ENCODE results near the gene ZNF655.
A peak's percentile ranks its signal among the peaks of the same experiment; 100 is the strongest.

Gene ZNF655

DNA sequence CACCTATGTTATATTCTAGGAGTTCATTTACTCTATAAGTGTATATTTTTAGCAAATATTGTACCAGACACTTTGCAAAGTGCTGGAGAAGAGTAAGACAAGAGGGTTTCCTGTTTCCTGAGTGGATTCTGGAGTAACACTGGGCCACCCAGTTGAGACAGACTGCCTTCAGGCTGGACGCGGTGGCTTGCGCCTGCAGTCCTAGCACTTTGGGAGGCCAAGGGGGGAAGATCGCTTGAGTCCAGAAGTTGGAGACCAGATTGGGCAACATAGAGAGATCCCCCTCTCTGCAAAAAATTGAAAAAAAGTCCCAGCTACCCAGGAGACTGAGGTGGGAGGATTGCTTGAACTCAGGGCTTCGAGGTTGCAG is 57.5 kb downstream of the ZNF655 start:
- DNase-seq = no peak

DNA sequence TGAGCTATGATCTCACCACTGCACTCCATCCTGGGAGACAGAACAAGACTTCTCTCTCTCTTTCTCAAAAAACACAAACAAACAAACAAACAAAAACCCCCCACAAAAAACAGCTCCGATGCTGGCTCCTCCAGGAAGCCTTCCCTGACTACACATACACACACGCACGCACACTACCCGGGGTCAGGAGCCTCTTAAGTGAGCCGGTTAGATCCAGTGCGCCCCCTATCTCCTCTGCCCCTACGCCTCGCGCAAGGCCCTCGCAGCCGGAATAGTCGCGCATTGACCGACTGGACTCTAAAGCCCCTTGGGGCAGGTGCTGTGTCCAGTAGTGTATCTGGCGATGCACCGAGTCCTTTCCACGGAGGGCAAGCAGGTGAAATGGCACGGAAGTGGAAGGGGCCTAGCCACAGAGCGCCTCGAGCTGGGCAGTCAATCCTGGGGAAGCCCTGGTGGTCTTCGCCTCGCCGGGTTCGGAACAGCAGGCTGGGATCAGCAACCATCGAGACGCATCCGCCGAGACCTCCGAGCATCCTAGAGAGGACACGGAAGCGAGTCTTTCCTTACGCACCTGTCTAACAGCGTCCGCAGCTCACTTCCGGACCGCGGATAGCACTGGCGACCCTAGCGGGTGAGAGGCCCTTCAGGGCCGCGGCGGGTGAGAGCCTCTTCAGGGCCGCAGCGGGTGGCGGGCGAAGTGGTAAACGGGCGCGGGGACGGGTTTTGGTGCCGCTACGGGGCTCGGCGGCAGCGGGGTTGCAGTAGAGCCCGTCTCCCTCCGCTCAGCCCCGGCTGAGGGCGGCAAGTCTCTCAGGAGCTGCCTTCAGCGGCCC is 58.1 kb downstream of the ZNF655 start, which contains the start of gene ZSCAN25:
TSS of gene ZSCAN25 (plus strand) at position 588 of the 833 bp plus-strand sequence. CDS start 2,661 bp downstream, outside the sequence.
- DNase-seq = peak; percentile 88 to 91

DNA sequence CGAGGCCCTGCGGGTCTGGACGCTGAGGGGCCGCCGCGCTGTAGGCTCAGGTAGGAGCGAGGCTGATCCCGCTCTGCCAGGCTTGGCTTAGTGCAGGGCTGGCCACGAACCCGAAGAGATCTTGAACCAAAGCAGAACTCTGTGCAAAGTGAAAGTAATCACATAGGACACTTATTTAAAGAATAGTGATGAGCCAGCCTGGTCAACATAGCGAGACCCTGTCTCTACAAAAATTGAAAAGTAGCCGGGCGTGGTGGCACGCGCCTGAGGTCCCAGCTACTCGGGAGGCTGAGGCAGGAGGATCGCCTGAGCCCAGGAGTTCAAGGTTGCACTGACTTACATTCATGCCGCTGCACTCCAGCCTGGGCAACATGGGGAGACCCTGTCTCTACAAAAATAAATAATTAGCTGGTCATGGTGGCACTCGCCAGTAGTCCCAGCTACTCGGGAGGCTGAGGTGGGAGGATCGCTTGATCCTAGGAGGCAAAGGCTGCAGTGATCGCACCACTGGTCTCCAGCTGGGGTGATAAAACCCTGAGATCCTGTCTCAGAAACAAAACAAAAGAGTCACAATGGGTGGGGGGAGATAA is 58.8 kb downstream of the ZNF655 start:
- no peak for DNase-seq

DNA sequence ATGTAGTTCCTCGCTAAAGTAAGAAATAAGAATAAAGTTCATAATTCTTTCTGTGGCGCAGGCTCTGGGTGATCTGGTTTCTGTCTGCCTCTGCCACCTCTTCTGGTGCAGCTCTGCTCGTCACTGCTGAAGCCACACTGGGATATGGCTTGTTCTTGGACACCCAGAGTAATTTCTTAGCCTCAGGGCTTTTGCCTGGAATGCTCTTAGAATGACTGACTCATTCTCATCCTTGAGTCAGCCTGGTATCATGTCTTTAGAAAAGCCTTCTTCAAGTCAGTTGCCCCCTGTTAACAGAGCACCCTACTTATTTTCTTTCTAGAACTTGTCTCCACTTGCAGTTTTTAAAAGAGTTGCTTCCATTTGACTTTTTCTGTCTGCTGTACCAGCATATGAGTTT is 60.3 kb downstream of the ZNF655 start:
- DNase-seq = no peak

DNA sequence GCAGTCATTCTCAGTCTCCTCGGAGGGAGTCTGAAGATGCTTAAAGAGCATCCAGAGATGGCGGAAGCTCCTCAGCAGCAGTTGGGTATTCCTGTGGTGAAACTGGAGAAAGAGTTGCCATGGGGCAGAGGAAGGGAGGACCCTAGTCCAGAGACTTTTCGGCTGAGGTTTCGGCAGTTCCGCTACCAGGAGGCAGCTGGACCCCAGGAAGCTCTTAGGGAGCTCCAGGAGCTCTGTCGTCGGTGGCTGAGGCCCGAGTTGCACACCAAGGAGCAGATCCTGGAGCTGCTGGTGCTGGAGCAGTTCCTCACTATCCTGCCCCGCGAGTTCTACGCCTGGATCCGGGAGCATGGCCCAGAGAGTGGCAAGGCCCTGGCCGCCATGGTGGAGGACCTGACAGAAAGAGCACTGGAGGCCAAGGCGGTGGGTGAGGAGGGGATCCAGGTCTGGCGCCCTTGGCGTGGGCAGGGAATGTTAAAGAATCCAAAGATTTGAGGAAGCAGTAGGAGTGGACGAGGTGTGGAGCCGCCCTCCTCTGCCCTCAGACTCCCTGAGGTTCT is 61.2 kb downstream of the ZNF655 start:
- no peak for DNase-seq

DNA sequence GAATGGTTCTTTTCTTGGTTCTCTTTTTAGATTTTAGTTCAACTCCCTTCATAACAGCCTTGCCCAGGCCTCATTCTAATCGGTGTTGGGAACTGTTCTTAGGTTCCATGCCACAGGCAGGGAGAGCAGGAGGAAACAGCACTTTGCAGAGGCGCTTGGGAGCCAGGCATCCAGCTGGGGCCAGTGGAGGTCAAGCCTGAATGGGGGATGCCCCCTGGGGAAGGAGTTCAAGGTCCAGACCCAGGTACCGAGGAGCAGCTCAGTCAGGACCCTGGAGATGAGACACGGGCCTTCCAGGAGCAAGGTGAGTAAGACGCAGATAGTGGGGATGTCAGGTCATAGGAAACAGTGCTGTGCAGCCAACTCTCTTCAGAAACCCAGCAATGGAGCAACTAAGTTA is 62.8 kb downstream of the ZNF655 start:
- no peak for DNase-seq

DNA sequence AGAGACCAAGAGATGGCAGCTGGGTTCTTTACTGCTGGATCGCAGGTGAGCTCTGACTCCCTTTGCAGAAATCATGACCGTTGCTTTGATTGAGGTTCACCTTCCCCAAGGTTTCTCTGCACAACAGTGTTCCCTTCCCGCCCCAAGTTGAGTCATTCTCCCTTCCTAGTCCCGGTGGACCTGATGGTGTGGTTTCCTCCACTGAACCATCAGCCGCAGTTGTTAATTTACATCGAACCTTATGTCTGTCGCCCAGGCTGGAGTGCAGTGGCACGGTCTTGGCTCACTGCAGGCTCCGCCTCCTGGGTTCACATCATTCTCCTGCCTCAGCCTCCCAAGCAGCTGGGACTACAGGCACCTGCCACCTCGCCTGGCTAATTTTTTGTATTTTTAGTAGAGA is 64.2 kb downstream of the ZNF655 start:
- DNase-seq = peak in 1 of 2 experiments; percentile 41

DNA sequence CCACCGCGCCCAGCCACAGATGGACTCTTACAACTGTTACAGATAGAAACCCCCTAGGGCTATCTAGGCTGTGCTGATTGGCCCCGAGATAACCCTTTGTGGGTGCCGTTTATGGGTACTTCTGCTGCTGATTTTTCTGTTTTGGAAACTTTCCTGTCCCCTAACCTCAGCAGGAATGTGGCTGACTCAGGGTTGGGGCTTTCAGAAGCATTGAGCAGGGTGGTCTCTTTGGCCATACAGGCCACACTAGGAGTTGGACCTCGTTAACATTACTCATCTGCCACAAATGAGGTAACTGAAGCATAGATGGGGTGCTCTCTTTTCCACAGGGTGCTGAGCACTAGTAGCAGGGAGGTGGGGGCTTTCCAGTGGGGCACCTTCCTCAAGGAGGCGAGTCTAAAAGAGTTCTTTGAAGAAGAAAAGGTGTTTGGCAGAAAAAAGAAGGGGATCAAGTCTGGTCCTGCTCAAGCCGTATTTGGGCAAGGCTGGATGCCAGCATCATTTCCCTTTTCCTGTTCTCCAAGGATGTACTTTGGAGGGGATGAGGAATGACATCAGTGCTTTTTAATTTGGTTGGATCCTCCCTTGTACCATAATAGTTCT is 64.8 kb downstream of the ZNF655 start:
- DNase-seq = peak; percentile 43 to 51

DNA sequence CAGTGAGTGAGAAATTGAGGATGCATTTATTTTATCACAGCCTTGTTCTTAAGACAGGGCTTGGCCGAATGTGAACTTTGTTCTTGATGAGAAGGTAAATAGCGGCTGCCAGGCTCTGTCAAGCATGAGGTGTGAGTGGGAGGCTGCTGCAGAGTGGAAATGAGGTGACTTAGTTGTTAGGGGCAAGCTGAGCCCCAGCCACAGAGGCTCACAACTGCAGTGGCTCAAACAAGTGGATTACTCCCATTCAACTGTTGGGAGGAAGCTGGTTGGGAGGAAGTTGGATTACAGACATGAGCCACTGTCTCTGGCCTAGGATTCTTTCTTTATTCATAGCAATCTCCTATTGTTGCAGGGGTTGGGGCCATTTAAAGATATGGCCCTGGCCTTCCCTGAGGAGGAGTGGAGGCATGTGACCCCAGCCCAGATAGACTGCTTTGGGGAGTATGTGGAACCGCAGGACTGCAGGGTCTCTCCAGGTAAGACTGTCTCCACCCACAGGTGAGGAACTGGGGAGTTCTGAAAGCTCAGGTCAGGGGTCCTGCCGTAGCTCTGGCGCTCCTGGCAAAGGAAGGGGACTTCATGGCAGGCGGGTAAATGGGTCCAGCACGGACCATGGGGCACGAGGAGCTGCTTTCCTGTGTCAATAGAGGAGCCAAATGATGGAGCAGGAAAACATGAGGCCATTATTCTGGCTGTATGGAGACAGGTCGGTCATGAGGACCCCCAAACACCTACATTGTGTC is 65.4 kb downstream of the ZNF655 start:
- DNase-seq = peak; percentile 41 to 60

DNA sequence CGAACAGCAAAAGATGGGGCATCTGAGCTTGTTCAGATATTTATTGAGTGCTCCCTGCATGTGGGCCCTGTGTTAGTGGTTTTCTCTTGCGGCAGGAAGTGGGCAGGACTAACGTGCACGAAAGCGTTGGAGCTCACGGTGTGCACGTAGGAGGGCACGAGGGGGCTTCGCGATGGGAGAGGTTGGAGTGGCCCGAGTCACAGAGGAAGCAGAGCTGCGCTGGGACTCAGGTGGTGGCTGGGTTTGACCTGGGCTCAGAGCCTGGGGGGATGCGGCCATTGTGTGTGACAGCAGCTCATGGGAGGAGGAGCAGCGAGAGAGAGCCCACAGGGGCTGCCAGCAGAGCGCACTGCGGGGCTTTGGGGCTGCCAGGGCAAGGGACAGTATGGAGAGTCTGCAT is 66.0 kb downstream of the ZNF655 start:
- DNase-seq = peak; percentile 75 to 77

DNA sequence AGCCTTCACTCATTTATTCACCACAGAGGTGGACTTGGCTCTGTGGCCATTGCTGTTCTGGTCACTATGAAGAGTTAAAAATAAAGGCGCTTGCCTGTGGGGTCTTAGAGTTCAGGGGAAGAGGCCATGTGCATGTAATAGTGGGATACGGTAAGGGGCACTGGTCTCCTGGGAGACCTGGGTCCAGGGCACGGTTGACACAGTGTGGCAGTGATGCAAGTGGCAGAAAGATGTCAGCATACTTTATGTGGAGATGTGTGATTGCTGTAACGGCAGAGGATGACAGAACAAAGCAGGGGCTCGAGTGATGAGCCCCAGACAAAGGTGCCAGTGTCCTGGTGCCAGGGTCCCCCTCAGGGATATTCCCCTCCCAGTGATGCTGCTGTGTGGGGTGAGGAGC is 66.9 kb downstream of the ZNF655 start:
- no peak for DNase-seq

DNA sequence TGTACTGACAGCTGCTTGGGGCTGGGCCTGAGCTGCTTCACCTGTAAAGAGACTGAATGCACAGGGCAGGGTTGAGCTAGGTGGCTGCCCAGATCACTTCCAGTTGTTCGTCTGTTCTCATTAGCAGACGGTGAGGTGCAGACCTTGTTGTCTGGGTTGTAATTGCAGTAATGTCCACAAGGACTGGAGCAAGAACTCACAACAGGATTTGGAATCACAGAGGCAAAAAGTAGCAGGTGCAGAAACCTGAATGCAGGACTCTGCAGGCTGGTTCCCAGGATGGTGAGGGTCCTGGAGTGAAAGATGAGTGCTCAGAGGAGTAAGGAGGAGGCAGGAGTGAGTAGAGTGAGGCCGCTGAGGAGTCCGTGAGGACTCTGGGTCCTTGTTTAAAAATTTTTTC is 67.5 kb downstream of the ZNF655 start:
- no peak for DNase-seq

All from activated CD4-positive, alpha-beta T cell treated with anti-CD3 and anti-CD28 coated beads, Interleukin-2, amount 50 U/mL, for 48 hours (primary cell).